Left lung (tissue), 14 donors: ENCODE measurements around the gene GLCE. TPM values are rescaled to one million over a fixed set of nuclear protein-coding genes. Genes with fewer than 3 reads are reported as not detected.

Source experiments
- ATAC-seq: fragments of 200-7000 bp; cut with Tn5 transposase; one replicate; pipeline ENCODE4 v1.9.1; 2020; ENCODE audit warnings: moderate library complexity
- DNase-seq, 4 donors: peaks; one replicate each; pipeline ENCODE4 v3.0.0-alpha.2; 2013 to 2020
- H3K27ac ChIP-seq, 2 donors: fragments of 200-600 bp; sonication (generic) in 1 of 2; one replicate each; pipeline versions ENCODE4 v1.5.0 to v1.8.0; 2020 to 2021
- H3K27me3 ChIP-seq, 2 donors: fragments of 200-600 bp; sonication (generic) in 1 of 2; one replicate each; pipeline versions ENCODE4 v1.5.0 to v1.8.0; 2020 to 2021
- H3K36me3 ChIP-seq, 2 donors: fragments of 200-600 bp; sonication (generic) in 1 of 2; one replicate each; pipeline versions ENCODE4 v1.5.0 to v1.8.0; 2020 to 2021
- H3K4me1 ChIP-seq, 2 donors: fragments of 200-600 bp; one replicate each; pipeline ENCODE4 v1.8.0; 2021
- H3K4me3 ChIP-seq, 2 donors: fragments of 200-600 bp; sonication (generic) in 1 of 2; one replicate each; pipeline versions ENCODE4 v1.5.0 to v1.8.0; 2020 to 2021; ENCODE audit warnings: mild to moderate bottlenecking in 1 of 2
- H3K9me3 ChIP-seq, 2 donors: fragments of 200-600 bp; sonication (generic) in 1 of 2; one replicate each; pipeline versions ENCODE4 v1.5.0 to v1.8.0; 2020 to 2021
- intact Hi-C, 2 donors: fragments of 100-400 bp; cut with DNase I; formaldehyde crosslinking; loops; one replicate each; pipeline versions ENCODE4 v1.11.2 to v1.14.2; 2022
- long read RNA-seq, 12 donors: library from polyadenylated mRNA in 2 of 12; unstranded in 2 of 12; transcript quantifications; one replicate each; pipeline ENCODE4 v2.0.0 and lab custom pipeline, GENCODE V29; 2019 to 2026
- polyA plus RNA-seq, 6 donors: library from polyadenylated mRNA; unstranded; fragments of 120-200 nt; gene quantifications; one replicate each; pipeline ENCODE4 v1.2.1, GENCODE V29; 2013; ENCODE audit not compliant: insufficient read length in 6 of 6
- total RNA-seq, 2 donors: library from RNA; stranded (reverse); fragmentation: NEBNext Ultra II Directional; extraction: Animal tissue kit (Norgen Biotek cat#: 25700); gene quantifications; one replicate each; pipeline ENCODE4 v1.2.1, GENCODE V29; 2021
- TF ChIP-seq, protein P1 (sequence below), 2 donors: fragments of 200-600 bp; sonication (generic) in 1 of 2; IDR thresholded peaks; one replicate each; pipeline versions ENCODE4 v1.5.0 to v1.8.0; 2021; ENCODE audit warnings: antibody characterized with exemption in 2 of 2
- donor health status: DM: no; HTN: yes; CAD: no.
- donor health status: DM: no; HTN: no; CAD: no.

The GLCE gene
- total RNA-seq (10 to 100 TPM; 18.2 to 20.7 TPM), polyA plus RNA-seq (10 to 100 TPM; 55.3 to 66.6 (median 61.4) TPM)
- long read RNA-seq, donor 1, full-length matches to known transcripts: 19 of 19 reads
- long read RNA-seq, donor 1, partial matches to known transcripts: 0 of 19 reads
- long read RNA-seq, donor 1, other reads (novel, unspliced or antisense): 0 of 19 reads
- long read RNA-seq, donor 2, full-length matches to known transcripts: 19 of 32 reads
- long read RNA-seq, donor 2, partial matches to known transcripts: 6 of 32 reads
- long read RNA-seq, donor 2, other reads (novel, unspliced or antisense): 7 of 32 reads
- long read RNA-seq, donor 3, full-length matches to known transcripts: 7 of 13 reads
- long read RNA-seq, donor 3, partial matches to known transcripts: 0 of 13 reads
- long read RNA-seq, donor 3, other reads (novel, unspliced or antisense): 6 of 13 reads
- long read RNA-seq, donor 4, partial matches to known transcripts: 2 of 4 reads
- long read RNA-seq, donor 4, other reads (novel, unspliced or antisense): 2 of 4 reads
- long read RNA-seq, donor 5, full-length matches to known transcripts: 6 of 6 reads
- long read RNA-seq, donor 5, partial matches to known transcripts: 0 of 6 reads
- long read RNA-seq, donor 5, other reads (novel, unspliced or antisense): 0 of 6 reads
- long read RNA-seq, donor 6, full-length matches to known transcripts: 8 of 8 reads
- long read RNA-seq, donor 6, partial matches to known transcripts: 0 of 8 reads
- long read RNA-seq, donor 6, other reads (novel, unspliced or antisense): 0 of 8 reads
- long read RNA-seq, donor 7, full-length matches to known transcripts: 5 of 5 reads
- long read RNA-seq, donor 7, partial matches to known transcripts: 0 of 5 reads
- long read RNA-seq, donor 7, other reads (novel, unspliced or antisense): 0 of 5 reads
- long read RNA-seq, donor 8, full-length matches to known transcripts: 18 of 23 reads
- long read RNA-seq, donor 8, partial matches to known transcripts: 0 of 23 reads
- long read RNA-seq, donor 8, other reads (novel, unspliced or antisense): 5 of 23 reads
- long read RNA-seq, donor 9: 0 reads
- long read RNA-seq, donor 10, partial matches to known transcripts: 1 of 10 reads
- long read RNA-seq, donor 10, other reads (novel, unspliced or antisense): 8 of 10 reads
- long read RNA-seq, donor 11: 0 reads
- long read RNA-seq, donor 12, full-length matches to known transcripts: 9 of 9 reads
- long read RNA-seq, donor 12, partial matches to known transcripts: 0 of 9 reads
- long read RNA-seq, donor 12, other reads (novel, unspliced or antisense): 0 of 9 reads

DNA sequence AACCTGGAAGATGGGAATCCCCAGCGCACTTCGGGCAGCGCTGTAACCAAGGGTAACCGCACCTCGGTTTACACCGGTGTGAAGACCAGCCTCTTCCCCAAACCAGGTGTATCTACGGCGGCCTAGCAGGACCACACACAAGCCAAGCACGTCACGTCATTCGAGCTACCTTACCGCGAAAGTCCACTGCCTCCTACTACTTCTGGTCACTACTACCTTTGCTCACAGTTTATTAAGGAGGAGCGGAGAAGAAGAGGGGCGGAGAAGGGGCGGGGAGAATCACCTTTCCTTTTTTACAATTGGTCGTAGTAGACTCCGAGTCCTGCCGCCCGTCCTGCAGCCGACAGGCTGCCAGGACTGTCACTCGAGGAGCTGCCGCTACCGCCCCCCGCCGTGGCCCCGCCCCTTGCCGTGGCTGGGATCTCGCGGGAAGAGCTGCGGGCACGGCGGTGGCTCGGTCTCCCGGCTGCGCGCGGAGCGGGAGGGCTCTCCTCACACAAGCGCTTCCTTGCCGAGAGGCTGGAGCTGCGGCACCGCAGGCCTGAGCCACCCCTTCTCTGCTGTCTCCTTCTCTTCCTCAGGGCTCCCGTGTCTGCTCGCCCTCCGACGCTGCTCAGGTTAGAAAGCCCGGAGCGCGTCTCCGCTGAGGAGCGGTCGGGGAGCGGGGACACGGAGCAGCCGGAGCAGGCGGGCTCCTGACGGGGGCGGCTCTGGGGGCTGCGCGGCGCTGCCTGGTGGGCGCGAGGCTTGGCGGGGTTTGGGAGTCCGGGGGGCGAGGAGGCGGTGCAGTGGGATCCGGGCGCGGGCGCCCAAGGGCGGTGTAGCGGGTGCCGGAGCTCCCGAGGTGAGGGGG lies at the start of gene GLCE:
Gene GLCE (plus strand): TSS at position 495 of the 853 bp plus-strand sequence. CDS start 95,172 bp downstream, outside the sequence.
- H3K27me3 ChIP-seq: peaks cover 0 to 9% of the 10 kb centered on the region in 2 donors
- no peaks in the 10 kb centered on the region for H3K9me3 ChIP-seq
- TF ChIP-seq, protein P1, sequence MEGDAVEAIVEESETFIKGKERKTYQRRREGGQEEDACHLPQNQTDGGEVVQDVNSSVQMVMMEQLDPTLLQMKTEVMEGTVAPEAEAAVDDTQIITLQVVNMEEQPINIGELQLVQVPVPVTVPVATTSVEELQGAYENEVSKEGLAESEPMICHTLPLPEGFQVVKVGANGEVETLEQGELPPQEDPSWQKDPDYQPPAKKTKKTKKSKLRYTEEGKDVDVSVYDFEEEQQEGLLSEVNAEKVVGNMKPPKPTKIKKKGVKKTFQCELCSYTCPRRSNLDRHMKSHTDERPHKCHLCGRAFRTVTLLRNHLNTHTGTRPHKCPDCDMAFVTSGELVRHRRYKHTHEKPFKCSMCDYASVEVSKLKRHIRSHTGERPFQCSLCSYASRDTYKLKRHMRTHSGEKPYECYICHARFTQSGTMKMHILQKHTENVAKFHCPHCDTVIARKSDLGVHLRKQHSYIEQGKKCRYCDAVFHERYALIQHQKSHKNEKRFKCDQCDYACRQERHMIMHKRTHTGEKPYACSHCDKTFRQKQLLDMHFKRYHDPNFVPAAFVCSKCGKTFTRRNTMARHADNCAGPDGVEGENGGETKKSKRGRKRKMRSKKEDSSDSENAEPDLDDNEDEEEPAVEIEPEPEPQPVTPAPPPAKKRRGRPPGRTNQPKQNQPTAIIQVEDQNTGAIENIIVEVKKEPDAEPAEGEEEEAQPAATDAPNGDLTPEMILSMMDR (IDR thresholded peaks at IDR 0.05): no peak
- H3K4me3 ChIP-seq: peak within 1 kb of the TSS; percentile 58 to 81
- intact Hi-C loops: loop anchor here in 1 of 2 donors (10.0 kb wide), 1 partner anchor 104 kb away; no protein-coding TSS in a partner anchor
- H3K27ac ChIP-seq: peak within 1 kb of the TSS; percentile 62 to 68
- peak; percentile 98 for ATAC-seq
- H3K36me3 ChIP-seq: no peaks in the 10 kb centered on the region
- DNase-seq: peak; percentile 93 to 98 (median 97)
- H3K4me1 ChIP-seq: peaks cover 6 to 14% of the 10 kb centered on the region in 2 donors

DNA sequence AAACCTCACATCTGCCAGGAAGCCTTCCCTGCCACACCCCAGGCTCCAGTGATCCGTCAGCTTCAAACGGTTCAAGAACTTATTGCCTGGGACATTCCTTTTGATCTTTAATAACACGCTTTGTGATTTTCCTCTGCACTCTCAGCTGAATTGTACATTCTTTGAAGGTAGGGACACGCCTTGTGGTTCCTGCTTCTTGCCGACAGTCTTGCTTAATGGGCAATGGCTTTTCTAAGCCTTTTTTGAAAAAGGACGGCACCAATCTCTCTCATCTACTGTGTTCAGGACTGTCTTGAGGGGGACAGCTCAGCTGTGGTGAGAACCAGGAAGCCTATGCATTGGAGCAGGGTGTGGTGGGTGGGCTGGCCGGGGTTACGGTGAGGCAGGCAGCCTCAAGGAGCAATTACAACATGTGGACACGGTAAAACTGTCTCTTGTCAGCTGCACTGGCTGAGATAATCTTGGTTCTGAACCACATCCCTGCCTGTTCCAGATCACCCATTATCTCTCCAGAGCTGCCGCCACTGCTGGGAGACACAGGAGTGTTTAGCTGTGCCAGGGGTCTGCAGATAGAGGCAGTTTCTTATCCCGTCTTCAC lies 46.0 kb upstream of the GLCE start:
- Histone ChIP-seq H3K4me3 (no peak overlapping the region), H3K27ac (no peak overlapping the region), H3K4me1 (no peaks in the 10 kb centered on the region), H3K27me3 (no peaks in the 10 kb centered on the region), H3K9me3 (no peaks in the 10 kb centered on the region), H3K36me3 (no peaks in the 10 kb centered on the region)
- ATAC-seq (peak; percentile 27), DNase-seq (no peak)
- intact Hi-C loops: no loop called here
- TF ChIP-seq, protein P1 (IDR thresholded peaks at IDR 0.05): no peak

DNA sequence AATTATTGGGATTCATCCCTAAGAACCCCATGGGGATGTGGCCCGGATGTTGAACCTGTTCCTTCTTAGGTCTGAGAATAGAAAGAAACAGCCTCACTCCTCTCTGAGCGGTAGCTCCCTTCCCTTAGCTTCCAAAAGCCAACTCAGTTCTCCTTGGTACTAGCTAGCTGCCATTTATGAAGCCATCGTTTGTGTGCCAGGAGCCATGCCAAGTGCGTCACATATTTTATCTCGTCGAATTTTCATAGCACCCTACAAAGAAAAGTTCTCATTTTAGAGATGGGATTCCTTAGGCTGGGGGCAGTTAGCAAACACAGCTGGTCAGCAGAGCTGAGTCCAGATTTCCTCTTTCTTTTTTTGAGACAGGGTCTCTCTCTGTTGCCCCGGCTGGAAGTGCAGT lies 45.4 kb upstream of the GLCE start:
- no peak overlapping the region for H3K27ac ChIP-seq
- no peaks in the 10 kb centered on the region for H3K9me3 ChIP-seq
- TF ChIP-seq, protein P1 (IDR thresholded peaks at IDR 0.05): no peak
- H3K36me3 ChIP-seq: no peaks in the 10 kb centered on the region
- intact Hi-C loops: no loop called here
- ATAC-seq (no peak), DNase-seq (no peak)
- no peaks in the 10 kb centered on the region for H3K27me3 ChIP-seq
- no peak overlapping the region for H3K4me3 ChIP-seq
- no peaks in the 10 kb centered on the region for H3K4me1 ChIP-seq

DNA sequence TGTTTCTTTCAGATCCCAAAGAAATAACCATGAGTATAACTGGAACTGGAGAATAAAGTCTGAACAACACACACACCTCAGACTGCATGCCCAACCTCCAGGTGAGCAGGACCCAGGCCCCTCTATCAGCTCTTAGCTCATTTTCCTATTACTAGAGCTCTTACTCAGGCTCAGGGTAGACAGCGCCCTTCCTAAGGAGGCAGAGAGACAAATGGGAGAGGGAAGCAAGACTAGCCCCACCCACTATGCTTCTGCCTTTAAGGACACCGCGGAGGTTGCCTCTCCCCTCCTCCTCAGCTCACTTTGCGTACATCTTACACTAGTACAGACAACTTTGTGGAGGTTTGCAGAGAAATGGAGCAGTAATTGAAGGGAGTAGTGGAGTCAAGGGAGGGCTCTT lies 44.0 kb upstream of the GLCE start:
- no peaks in the 10 kb centered on the region for H3K27me3 ChIP-seq
- TF ChIP-seq, protein P1 (IDR thresholded peaks at IDR 0.05): no peak
- H3K4me1 ChIP-seq: no peaks in the 10 kb centered on the region
- intact Hi-C loops: no loop called here
- no peak overlapping the region for H3K27ac ChIP-seq
- DNase-seq: no peak
- no peaks in the 10 kb centered on the region for H3K36me3 ChIP-seq
- no peak for ATAC-seq
- no peak overlapping the region for H3K4me3 ChIP-seq
- no peaks in the 10 kb centered on the region for H3K9me3 ChIP-seq
